Mesenchymal stem cell (in vitro differentiated cells and primary cell): Measurements from ENCODE around the gene BLMH.

Experiments
- DNase-seq: peaks from one replicate; pipeline ENCODE4 v3.0.0-alpha.2; 2013
- H2AFZ ChIP-seq: one replicate; pipeline ENCODE4 v1.6.1; 2013; ENCODE audit warnings: low read depth, mild to moderate bottlenecking, control low read depth, inconsistent platforms, low read length, moderate library complexity
- H2AK5ac ChIP-seq: 2 replicates; pipeline ENCODE4 v1.6.1; 2013; ENCODE audit warnings: low read length, moderate library complexity, mild to moderate bottlenecking, inconsistent platforms; ENCODE audit not compliant: severe bottlenecking
- H2BK120ac ChIP-seq: one replicate; pipeline ENCODE4 v1.6.1; 2013; ENCODE audit warnings: low read depth, mild to moderate bottlenecking, inconsistent platforms, low read length, moderate library complexity
- H2BK12ac ChIP-seq, 2 experiments: one replicate each; pipeline ENCODE4 v1.6.1; 2013; ENCODE audit warnings: inconsistent platforms in 2 of 2, low read length in 2 of 2, mild to moderate bottlenecking in 2 of 2, moderate library complexity in 2 of 2, control low read depth in 1 of 2
- H2BK15ac ChIP-seq: one replicate; pipeline ENCODE4 v1.6.1; 2013; ENCODE audit warnings: mild to moderate bottlenecking, low read depth, inconsistent platforms; ENCODE audit not compliant: poor library complexity, severe bottlenecking
- H2BK5ac ChIP-seq: 2 replicates; pipeline ENCODE4 v1.6.1; 2013; ENCODE audit warnings: low read depth, mild to moderate bottlenecking, low read length, control low read depth, inconsistent platforms; ENCODE audit not compliant: poor library complexity, severe bottlenecking
- H3K14ac ChIP-seq, 2 experiments: one replicate each; pipeline ENCODE4 v1.6.1; 2013; ENCODE audit warnings: inconsistent platforms in 2 of 2, low read length in 2 of 2, control low read depth in 1 of 2, mild to moderate bottlenecking in 1 of 2, moderate library complexity in 1 of 2
- H3K18ac ChIP-seq, 2 experiments: one replicate each; pipeline ENCODE4 v1.6.1; 2013; ENCODE audit warnings: inconsistent platforms in 2 of 2, low read length in 2 of 2, control low read depth in 1 of 2, low read depth in 1 of 2, mild to moderate bottlenecking in 1 of 2
- H3K23ac ChIP-seq, 2 experiments: one replicate each; pipeline ENCODE4 v1.6.1; 2013; ENCODE audit warnings: inconsistent platforms in 2 of 2, low read length in 2 of 2, mild to moderate bottlenecking in 2 of 2, moderate library complexity in 2 of 2, control low read depth in 1 of 2
- H3K27ac ChIP-seq: 2 replicates; pipeline ENCODE4 v1.5.1; 2013; ENCODE audit warnings: mild to moderate bottlenecking, moderate library complexity, low read length, control low read depth, inconsistent platforms; ENCODE audit not compliant: poor library complexity, severe bottlenecking
- H3K27me3 ChIP-seq, 2 experiments: 2 replicates each; pipeline versions ENCODE4 v1.6.1 to v1.7.0; 2013; ENCODE audit warnings: low read length in 2 of 2, mild to moderate bottlenecking in 2 of 2, moderate library complexity in 2 of 2, control low read depth in 1 of 2, inconsistent platforms in 1 of 2; ENCODE audit not compliant: control insufficient read depth in 1 of 2, insufficient read depth in 1 of 2
- H3K36me3 ChIP-seq, 2 experiments: 2 replicates each; pipeline versions ENCODE4 v1.6.1 to v1.7.0; 2013; ENCODE audit warnings: low read length in 2 of 2, control low read depth in 1 of 2, inconsistent platforms in 1 of 2, low read depth in 1 of 2, mild to moderate bottlenecking in 1 of 2; ENCODE audit not compliant: insufficient read depth in 2 of 2, control insufficient read depth in 1 of 2
- H3K4ac ChIP-seq, 2 experiments: one replicate each; pipeline ENCODE4 v1.6.1; 2013; ENCODE audit warnings: inconsistent platforms in 2 of 2, low read length in 2 of 2, mild to moderate bottlenecking in 2 of 2, moderate library complexity in 2 of 2, control low read depth in 1 of 2, low read depth in 1 of 2
- H3K4me1 ChIP-seq: 2 replicates; pipeline ENCODE4 v1.6.1; 2013; ENCODE audit warnings: low read depth, low read length, control low read depth; ENCODE audit not compliant: control insufficient read depth, insufficient read depth
- H3K4me2 ChIP-seq: 2 replicates; pipeline ENCODE4 v1.6.1; 2013; ENCODE audit warnings: low read length, mild to moderate bottlenecking, inconsistent platforms; ENCODE audit not compliant: poor library complexity, severe bottlenecking
- H3K4me3 ChIP-seq, 2 experiments: 2 replicates each; pipeline versions ENCODE4 v1.5.1 to v1.7.0; 2013; ENCODE audit warnings: low read length in 2 of 2, mild to moderate bottlenecking in 2 of 2, control low read depth in 1 of 2, low read depth in 1 of 2; ENCODE audit not compliant: insufficient read depth in 1 of 2
- H3K79me1 ChIP-seq: replicated peaks from 2 replicates; pipeline ENCODE4 v1.6.1; 2013; ENCODE audit warnings: mild to moderate bottlenecking, control low read depth, low read length, inconsistent platforms; ENCODE audit not compliant: poor library complexity, severe bottlenecking
- H3K9ac ChIP-seq: 2 replicates; pipeline ENCODE4 v1.7.0; 2013; ENCODE audit warnings: mild to moderate bottlenecking, low read length, moderate library complexity
- H3K9me3 ChIP-seq: 2 replicates; pipeline ENCODE4 v1.7.0; 2013; ENCODE audit warnings: mild to moderate bottlenecking, low read length; ENCODE audit not compliant: control insufficient read depth
- H4K8ac ChIP-seq: one replicate; pipeline ENCODE4 v1.6.1; 2013; ENCODE audit warnings: inconsistent platforms, mild to moderate bottlenecking, low read length, moderate library complexity
- H4K91ac ChIP-seq: one replicate; pipeline ENCODE4 v1.6.1; 2013; ENCODE audit warnings: mild to moderate bottlenecking, low read length, inconsistent platforms
- WGBS: methylation state at CpG from one replicate; pipeline ENCODE4 v1.1.7; 2013; ENCODE audit warnings: mixed read lengths; 5-methylcytosine and 5-hydroxymethylcytosine counted together

BLMH gene

DNA sequence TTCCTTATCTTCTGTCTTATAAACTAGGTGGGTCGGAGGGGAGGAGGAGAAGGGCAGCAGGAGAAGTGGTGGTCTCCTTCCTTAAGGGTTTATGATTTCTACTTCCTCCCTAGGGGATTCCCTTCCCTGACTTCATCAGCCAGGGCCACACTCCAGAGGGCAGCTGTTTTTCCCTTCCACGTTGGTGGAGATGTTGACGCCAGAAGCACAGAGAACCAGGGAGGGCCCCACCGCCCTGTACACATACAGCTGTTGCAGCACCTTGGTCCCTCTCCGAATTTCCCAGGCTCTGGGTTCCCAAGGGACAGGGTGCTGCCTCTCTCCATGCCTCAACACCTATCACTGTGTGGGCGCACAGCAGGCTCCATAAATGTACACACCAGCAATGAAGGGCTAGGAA is 50.7 kb downstream of the BLMH start:
- DNase-seq = no peak
- peaks cover 25 to 29% of the 10 kb centered on the region in 2 experiments for H3K27me3 ChIP-seq
- no peak overlapping the region for H3K14ac ChIP-seq
- no peak overlapping the region for H2AFZ ChIP-seq
- H2AK5ac ChIP-seq = no peak overlapping the region
- peaks cover 18% of the 10 kb centered on the region for H3K4me1 ChIP-seq
- no peak overlapping the region for H3K4ac ChIP-seq
- H2BK12ac ChIP-seq = no peak overlapping the region
- no peak overlapping the region for H4K8ac ChIP-seq
- no peaks in the 10 kb centered on the region for H3K79me1 ChIP-seq
- H2BK15ac ChIP-seq = no peak overlapping the region
- H3K27ac ChIP-seq = no peak overlapping the region
- H2BK5ac ChIP-seq = no peak overlapping the region
- H3K9ac ChIP-seq = no peak overlapping the region
- H4K91ac ChIP-seq = no peak overlapping the region
- no peak overlapping the region for H2BK120ac ChIP-seq
- H3K23ac ChIP-seq = no peak overlapping the region
- no peak overlapping the region for H3K4me3 ChIP-seq
- H3K9me3 ChIP-seq = no peaks in the 10 kb centered on the region
- no peak overlapping the region for H3K4me2 ChIP-seq
- H3K36me3 ChIP-seq = no peaks in the 10 kb centered on the region
- no peak overlapping the region for H3K18ac ChIP-seq
- WGBS = 81% methylated on average over 5 of the region's 6 CpGs

DNA sequence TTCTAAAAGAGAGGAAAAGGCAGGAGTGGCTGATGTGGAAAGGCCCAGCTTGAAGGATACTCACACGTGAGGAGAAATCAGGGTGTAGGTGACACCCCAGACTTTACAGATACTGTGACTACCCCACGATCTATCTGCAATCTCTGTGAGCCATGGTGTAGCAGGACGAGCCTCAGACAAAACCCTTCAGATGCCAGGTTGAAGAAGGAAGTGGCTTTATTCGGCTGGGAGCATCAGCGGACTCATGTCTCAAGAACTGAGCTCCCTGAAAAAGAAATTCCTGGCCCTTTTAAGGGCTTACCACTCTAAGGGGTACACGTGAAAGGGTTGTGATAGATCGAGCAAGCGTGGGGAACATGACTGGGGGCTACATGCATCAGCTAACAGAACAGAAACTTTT is 51.6 kb downstream of the BLMH start:
- H3K4me3 ChIP-seq = no peak overlapping the region
- H3K27ac ChIP-seq = no peak overlapping the region
- peaks cover 31 to 37% of the 10 kb centered on the region in 2 experiments for H3K27me3 ChIP-seq
- no peak overlapping the region for H2BK5ac ChIP-seq
- no peak overlapping the region for H4K91ac ChIP-seq
- no peak overlapping the region for H3K4me2 ChIP-seq
- no peak overlapping the region for H2AK5ac ChIP-seq
- no peaks in the 10 kb centered on the region for H3K9me3 ChIP-seq
- WGBS = 86% methylated on average over 8 of the region's 8 CpGs
- H3K4ac ChIP-seq = no peak overlapping the region
- no peak overlapping the region for H3K18ac ChIP-seq
- no peak overlapping the region for H3K14ac ChIP-seq
- no peak overlapping the region for H3K9ac ChIP-seq
- H3K23ac ChIP-seq = no peak overlapping the region
- no peak overlapping the region for H2AFZ ChIP-seq
- no peak overlapping the region for H2BK12ac ChIP-seq
- H3K4me1 ChIP-seq = peaks cover 26% of the 10 kb centered on the region
- no peak overlapping the region for H2BK120ac ChIP-seq
- H4K8ac ChIP-seq = no peak overlapping the region
- H2BK15ac ChIP-seq = no peak overlapping the region
- no peak for DNase-seq
- no peaks in the 10 kb centered on the region for H3K79me1 ChIP-seq
- no peaks in the 10 kb centered on the region for H3K36me3 ChIP-seq

DNA sequence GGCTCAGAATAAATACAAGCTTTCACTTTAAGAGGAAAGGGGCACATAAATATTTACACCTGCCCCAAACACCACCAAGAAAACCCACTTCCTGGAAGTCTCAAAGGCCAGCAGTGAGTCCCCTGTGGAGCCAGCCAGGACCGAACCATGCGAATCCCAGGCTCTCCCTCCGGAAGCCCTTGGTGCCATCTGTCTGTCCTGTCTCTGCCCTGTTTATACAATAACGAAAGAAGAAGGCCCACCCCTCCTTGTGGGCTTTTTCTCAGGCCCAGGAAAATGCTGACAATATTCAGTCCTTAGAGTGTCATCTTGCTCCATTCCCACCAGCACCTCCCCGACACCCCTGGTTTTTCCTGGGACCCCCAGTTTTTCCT is 52.7 kb downstream of the BLMH start:
- Histone ChIP-seq H4K91ac (no peak overlapping the region), H2BK5ac (no peak overlapping the region), H3K14ac (no peak overlapping the region), H2BK120ac (no peak overlapping the region), H3K18ac (no peak overlapping the region), H3K4me2 (no peak overlapping the region), H2BK15ac (no peak overlapping the region), H3K4me1 (peaks cover 29% of the 10 kb centered on the region), H3K23ac (no peak overlapping the region), H3K79me1 (no peaks in the 10 kb centered on the region), H3K4me3 (no peak overlapping the region), H4K8ac (no peak overlapping the region), H2BK12ac (no peak overlapping the region), H2AFZ (no peak overlapping the region), H2AK5ac (no peak overlapping the region), H3K27ac (no peak overlapping the region), H3K9me3 (no peaks in the 10 kb centered on the region), H3K9ac (no peak overlapping the region), H3K27me3 (peaks cover 42 to 48% of the 10 kb centered on the region in 2 experiments), H3K36me3 (no peaks in the 10 kb centered on the region), H3K4ac (no peak overlapping the region)
- WGBS = 65% methylated on average over 5 of the region's 5 CpGs
- DNase-seq = no peak

DNA sequence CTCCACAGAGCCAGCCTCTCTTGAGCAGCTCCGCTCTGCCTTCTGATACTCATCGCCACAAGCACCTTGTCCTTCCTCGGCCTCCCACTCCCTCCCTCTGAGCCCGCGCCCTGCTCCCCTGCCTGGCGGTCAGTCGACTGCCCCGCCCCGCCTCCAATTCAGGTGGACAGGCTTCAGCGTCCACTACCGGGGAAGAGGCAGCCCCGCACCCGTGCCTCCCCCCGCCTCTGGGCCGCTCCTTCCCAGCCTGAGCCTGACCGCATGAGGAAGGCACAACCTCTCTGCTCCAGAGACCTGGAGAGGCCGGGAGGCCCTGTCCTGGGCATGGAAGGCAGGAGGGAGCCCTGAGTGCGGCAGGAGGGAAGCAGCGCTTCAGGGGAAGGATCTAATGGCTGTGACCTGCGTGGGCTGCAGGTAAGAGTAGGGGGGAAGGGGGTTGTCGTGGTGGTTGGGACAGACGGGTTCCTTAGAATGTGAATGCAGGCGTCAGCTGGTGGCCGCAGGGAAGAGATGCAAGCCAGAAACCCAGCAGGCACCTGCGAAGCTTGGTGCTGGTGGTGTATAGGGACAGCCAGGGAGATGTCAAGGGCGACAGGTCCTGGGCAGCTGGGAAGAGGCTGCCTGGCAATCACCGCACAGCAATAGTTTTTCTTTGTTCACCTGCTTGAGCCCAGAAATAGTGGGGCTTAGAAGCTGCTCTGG is 53.2 kb downstream of the BLMH start:
- H3K27ac ChIP-seq = no peak overlapping the region
- no peak overlapping the region for H3K4ac ChIP-seq
- H2BK5ac ChIP-seq = no peak overlapping the region
- no peak overlapping the region for H3K4me3 ChIP-seq
- no peak overlapping the region for H3K9ac ChIP-seq
- H3K27me3 ChIP-seq = peaks cover 48 to 54% of the 10 kb centered on the region in 2 experiments
- no peak overlapping the region for H2BK120ac ChIP-seq
- WGBS = 20% methylated on average over 27 of the region's 27 CpGs
- no peak overlapping the region for H2BK12ac ChIP-seq
- H3K14ac ChIP-seq = no peak overlapping the region
- no peak overlapping the region for H2BK15ac ChIP-seq
- H3K36me3 ChIP-seq = no peaks in the 10 kb centered on the region
- peak overlapping the region; percentile 26 for H3K4me2 ChIP-seq
- no peak overlapping the region for H4K91ac ChIP-seq
- no peak overlapping the region for H4K8ac ChIP-seq
- no peak overlapping the region for H2AFZ ChIP-seq
- no peak overlapping the region for H3K18ac ChIP-seq
- no peak for DNase-seq
- H3K23ac ChIP-seq = no peak overlapping the region
- H3K79me1 ChIP-seq = no peaks in the 10 kb centered on the region
- H2AK5ac ChIP-seq = no peak overlapping the region
- peaks cover 29% of the 10 kb centered on the region for H3K4me1 ChIP-seq
- H3K9me3 ChIP-seq = no peaks in the 10 kb centered on the region
